ENCODE measurements around the gene GNE. TPM values are rescaled to one million over a fixed set of nuclear protein-coding genes. Genes with fewer than 3 reads are reported as not detected.

Gene GNE
- total and polyA plus RNA-seq, 2 of the 8 experiments (the other 6 are each of a cell fraction or from before 2014, with no cell fraction given): 5.1 to 11.1 TPM

GRCh38 chr9:36247356-36247755 is 10.9 kb downstream of the GNE start:
- no peak overlapping the region for H2BK12ac ChIP-seq (ENCODE audit: low read depth, low read length)
- H4K20me1 ChIP-seq (replicated peaks in 1 of 2; ENCODE audit: control insufficient read depth in 1 of 2, insufficient read depth in 2 of 2, low read length in 2 of 2): peaks cover 0 to 2% of the 10 kb centered on the region in 2 experiments
- H4K8ac ChIP-seq (ENCODE audit: extremely low read depth, insufficient read depth, low read length): no peak overlapping the region
- no peak overlapping the region for H3K56ac ChIP-seq (replicated peaks; ENCODE audit: insufficient read length, low read depth, low read length)
- H2AK5ac ChIP-seq (ENCODE audit: low read depth, low read length): no peak overlapping the region
- no peaks in the 10 kb centered on the region for H3K27me3 ChIP-seq (replicated peaks in 1 of 4; ENCODE audit: control insufficient read depth in 3 of 4, extremely low read depth in 1 of 4, insufficient read depth in 3 of 4, low read length in 3 of 4)
- H2AFZ ChIP-seq (ENCODE audit: low read length): no peak overlapping the region
- H3K79me1 ChIP-seq (ENCODE audit: low read depth, low read length): peaks cover 4% of the 10 kb centered on the region
- no peak overlapping the region for H3K4ac ChIP-seq (replicated peaks; ENCODE audit: insufficient read length, low read depth, low read length)
- H2BK120ac ChIP-seq (replicated peaks; ENCODE audit: low read depth, low read length): no peak overlapping the region
- H3K4me2 ChIP-seq (ENCODE audit: insufficient read depth in 1 of 2, low read depth in 2 of 2, low read length in 2 of 2): no peak overlapping the region
- CTCF ChIA-PET (ENCODE audit: partially characterized antibody): interaction anchor here (0.6 to 2.1 kb wide), 6 partner anchors 11 to 373 kb away, joined by 3 to 11 read pairs (median 4); partner anchors contain the start of gene GNE
- peaks cover 0 to 4% (median 1%) of the 10 kb centered on the region in 4 experiments; a peak in 5 of 8 replicates for H3K36me3 ChIP-seq (ENCODE audit: control insufficient read depth in 2 of 4, insufficient read depth in 4 of 4, low read length in 3 of 4)
- FAIRE-seq (no peak), DNase-seq (ENCODE audit: low read depth in 1 of 2, low spot score in 2 of 2) (no peak)
- no peak overlapping the region for H3K18ac ChIP-seq (ENCODE audit: extremely low read depth, low read length)
- H3K14ac ChIP-seq (ENCODE audit: insufficient read length): no peak overlapping the region
- no peaks in the 10 kb centered on the region for H3K23me2 ChIP-seq (ENCODE audit: low read depth, low read length)
- no peak overlapping the region for H3K23ac ChIP-seq (ENCODE audit: insufficient read length)
- H3K9ac ChIP-seq (replicated peaks in 1 of 4; ENCODE audit: extremely low read depth in 1 of 4, low read depth in 3 of 4, low read length in 3 of 4): no peak overlapping the region
- 90% methylated on average over 3 of the region's 3 CpGs; no CpG with 5 or more reads in 1 of the 2 experiments for WGBS, 2 experiments (ENCODE audit: extremely low coverage in 1 of 2, insufficient coverage in 1 of 2, insufficient read length in 1 of 2, insufficient replicate concordance in 2 of 2, low coverage in 1 of 2, low lambda C conversion rate in 2 of 2, missing lambda C conversion rate in 1 of 2)
- no peaks in the 10 kb centered on the region for H3K9me3 ChIP-seq (ENCODE audit: insufficient read depth in 2 of 2, low read depth in 1 of 2, low read length in 1 of 2)
- peaks cover 0 to 2% of the 10 kb centered on the region in 2 experiments; a peak in 1 of 4 replicates for H3K79me2 ChIP-seq (ENCODE audit: control insufficient read depth in 1 of 2, insufficient read depth in 2 of 2, low read length in 2 of 2)
- H3K4me1 ChIP-seq (replicated peaks in 1 of 4; ENCODE audit: control insufficient read depth in 3 of 4, insufficient read depth in 4 of 4, low read length in 3 of 4): no peaks in the 10 kb centered on the region
- POLR2A ChIA-PET (ENCODE audit: partially characterized antibody): no interaction called here
- H4K91ac ChIP-seq (replicated peaks; ENCODE audit: insufficient read length, low read length): no peak overlapping the region
- H3K4me3 ChIP-seq (ENCODE audit: extremely low read depth in 1 of 4, insufficient read depth in 2 of 4, low read depth in 3 of 4, low read length in 4 of 4): no peak overlapping the region
- no peak overlapping the region for H4K5ac ChIP-seq (ENCODE audit: insufficient read length, low read depth, low read length)
- H2BK5ac ChIP-seq (ENCODE audit: low read depth, low read length): no peak overlapping the region
- H2BK15ac ChIP-seq (ENCODE audit: low read length): no peak overlapping the region
- H3K27ac ChIP-seq (ENCODE audit: low read depth, low read length): no peak overlapping the region
- no peak overlapping the region for H2BK20ac ChIP-seq (ENCODE audit: low read length)
- no peak for TF ChIP-seq TAF1 (IDR thresholded peaks at IDR 0.05; ENCODE audit: low read depth, low read length)
- TF ChIP-seq PHF8 (conservative IDR thresholded peaks at IDR 0.05; ENCODE audit: low read depth, low read length): no peak
- no peak for TF ChIP-seq JUN (IDR thresholded peaks at IDR 0.05; ENCODE audit: low read depth, low read length)
- TF ChIP-seq MAX (IDR thresholded peaks at IDR 0.05): no peak
- no peak for TF ChIP-seq CEBPB (IDR thresholded peaks at IDR 0.05; ENCODE audit: low read depth, low read length)
- TF ChIP-seq HDAC6 (IDR thresholded peaks at IDR 0.05; ENCODE audit: low read depth, low read length): no peak
- no peak for TF ChIP-seq SIX5 (IDR thresholded peaks at IDR 0.05; ENCODE audit: low read depth, low read length)
- TF ChIP-seq BRCA1 (IDR thresholded peaks at IDR 0.05; ENCODE audit: low read depth, low read length): no peak
- no peak for TF ChIP-seq ZNF274 (IDR thresholded peaks at IDR 0.05; ENCODE audit: borderline replicate concordance, extremely low read depth, low read length)
- TF ChIP-seq HDAC2 (IDR thresholded peaks at IDR 0.05; ENCODE audit: borderline replicate concordance in 1 of 2, low read depth in 2 of 2, low read length in 2 of 2): no peak
- TF ChIP-seq SRF (IDR thresholded peaks at IDR 0.05; ENCODE audit: low read depth, low read length): no peak
- TF ChIP-seq TBP (IDR thresholded peaks at IDR 0.05; ENCODE audit: low read depth, low read length): no peak
- TF ChIP-seq RXRA (IDR thresholded peaks at IDR 0.05; ENCODE audit: insufficient read depth, low read depth, low read length): no peak
- no peak for TF ChIP-seq YY1 (IDR thresholded peaks at IDR 0.05; ENCODE audit: low read depth, low read length)
- no peak for TF ChIP-seq RNF2 (IDR thresholded peaks at IDR 0.05; ENCODE audit: borderline replicate concordance, low read depth, low read length, missing control alignments, poor library complexity, severe bottlenecking)

Data from H1 (cell line).